Upper lobe of left lung (tissue), 6 donors: ENCODE data around the gene SNAPC4. TPM values are rescaled to one million over a fixed set of nuclear protein-coding genes. Genes with fewer than 3 reads are reported as not detected.

Experiments used
- ATAC-seq, 2 donors: fragments of 200-7000 bp; cut with Tn5 transposase; one replicate each; pipeline ENCODE4 v1.9.1; 2022; ENCODE audit warnings: mild to moderate bottlenecking in 2 of 2, moderate library complexity in 2 of 2; ENCODE audit not compliant: low FRiP score in 2 of 2
- DNase-seq, 2 donors: peaks; one replicate each; pipeline ENCODE4 v3.0.0-alpha.2; 2019 to 2020
- H3K27ac ChIP-seq, 4 donors: fragments of 200-600 bp; sonication (generic); one replicate each; pipeline ENCODE4 v1.5.1; 2016 to 2019
- H3K27me3 ChIP-seq, 4 donors: fragments of 200-600 bp; sonication (generic); one replicate each; pipeline ENCODE4 v1.5.1; 2017 to 2019
- H3K36me3 ChIP-seq, 4 donors: fragments of 200-600 bp; sonication (generic); one replicate each; pipeline ENCODE4 v1.5.1; 2016 to 2019
- H3K4me1 ChIP-seq, 4 donors: fragments of 200-600 bp; sonication (generic); one replicate each; pipeline ENCODE4 v1.5.1; 2018 to 2019
- H3K4me3 ChIP-seq, 4 donors: fragments of 200-600 bp; sonication (generic); one replicate each; pipeline ENCODE4 v1.5.1; 2017 to 2019; ENCODE audit warnings: mild to moderate bottlenecking in 2 of 4, moderate library complexity in 1 of 4
- H3K9me3 ChIP-seq, 4 donors: fragments of 200-600 bp; sonication (generic); one replicate each; pipeline ENCODE4 v1.5.1; 2018 to 2019
- CTCF ChIP-seq, 6 experiments: fragments of 450-650 bp in 4 of 6; fragments of 200-600 bp in 2 of 6; sonication (generic) in 2 of 6; IDR thresholded peaks; one replicate each; pipeline ENCODE4 v1.5.1; 2016 to 2019; ENCODE audit warnings: antibody characterized with exemption in 6 of 6
- EP300 ChIP-seq, 4 donors: sonication (generic); formaldehyde crosslinking; IDR thresholded peaks; one replicate each; pipeline ENCODE4 v1.5.1; 2017; ENCODE audit warnings: antibody characterized with exemption in 4 of 4, control low read depth in 2 of 4
- POLR2A ChIP-seq, 4 donors: fragments of 450-650 bp; IDR thresholded peaks; one replicate each; pipeline ENCODE4 v1.5.1; 2016 to 2017; ENCODE audit warnings: antibody characterized with exemption in 4 of 4, mild to moderate bottlenecking in 2 of 4
- POLR2AphosphoS5 ChIP-seq, 2 donors: sonication (generic); formaldehyde crosslinking; IDR thresholded peaks; one replicate each; pipeline ENCODE4 v1.5.1; 2017; ENCODE audit warnings: antibody characterized with exemption in 2 of 2
- WGBS, 2 donors: methylation state at CpG; one replicate each; pipeline ENCODE4 v1.1.5; 2017 to 2018; 5-methylcytosine and 5-hydroxymethylcytosine counted together
- total RNA-seq, 6 donors: library from RNA; depleted of rRNA in 4 of 6; stranded (reverse); fragments of >200 nt in 4 of 6; gene quantifications; one replicate each; pipeline versions ENCODE4 v1.1.0 to v1.2.1, GENCODE V29; 2016 to 2021
- donor health status: DM: no; HTN: no; CAD: no; lungs with moderate emphysema.
- donor health status: DM: no; HTN: yes; CAD: no; lungs with severe emphysema.

SNAPC4 gene
- total RNA-seq, 6 donors from 2014 or later: 7.8 to 35.6 (median 13.2) TPM

GRCh38 chr9:136416427-136416826, 16.5 kb upstream of the SNAPC4 start:
- ATAC-seq (no peak), DNase-seq (no peak)
- 96 to 98% methylated on average over 8 of the region's 8 CpGs for WGBS, 2 donors
- TF ChIP-seq POLR2AphosphoS5 (IDR thresholded peaks at IDR 0.05) (no peak), POLR2A (IDR thresholded peaks at IDR 0.05) (no peak), CTCF (IDR thresholded peaks at IDR 0.05) (no peak), EP300 (IDR thresholded peaks at IDR 0.05) (no peak)
- Histone ChIP-seq H3K4me3 (no peak overlapping the region), H3K27me3 (no peaks in the 10 kb centered on the region), H3K9me3 (no peaks in the 10 kb centered on the region), H3K36me3 (peaks cover 28 to 91% (median 76%) of the 10 kb centered on the region in 4 donors), H3K4me1 (peaks cover 5 to 7% (median 6%) of the 10 kb centered on the region in 4 donors), H3K27ac (no peak overlapping the region)

- H3K27ac ChIP-seq: no peak overlapping the region
- H3K27me3 ChIP-seq: no peaks in the 10 kb centered on the region
- WGBS, 2 donors: 69 to 77% methylated on average over 9 of the region's 9 CpGs
- peaks cover 13 to 58% (median 46%) of the 10 kb centered on the region in 4 donors for H3K36me3 ChIP-seq
- ATAC-seq: no peak
- DNase-seq: no peak
- H3K4me3 ChIP-seq: no peak overlapping the region
- no peaks in the 10 kb centered on the region for H3K9me3 ChIP-seq
- TF ChIP-seq EP300 (IDR thresholded peaks at IDR 0.05) (no peak), POLR2A (IDR thresholded peaks at IDR 0.05) (no peak), CTCF (IDR thresholded peaks at IDR 0.05) (no peak), POLR2AphosphoS5 (IDR thresholded peaks at IDR 0.05) (no peak)
- peaks cover 20 to 31% (median 23%) of the 10 kb centered on the region in 4 donors for H3K4me1 ChIP-seq
Measured at GRCh38 chr9:136412962-136413361, 13.0 kb upstream of the SNAPC4 start.

GRCh38 chr9:136411378-136411777, 11.4 kb upstream of the SNAPC4 start:
- peaks cover 20 to 31% (median 23%) of the 10 kb centered on the region in 4 donors for H3K4me1 ChIP-seq
- H3K9me3 ChIP-seq: no peaks in the 10 kb centered on the region
- H3K27me3 ChIP-seq: no peaks in the 10 kb centered on the region
- ATAC-seq (no peak), DNase-seq (no peak)
- peak overlapping the region in 1 of 4 donors; percentile 88 for H3K27ac ChIP-seq
- peak overlapping the region; percentile 61 to 97 (median 92) for H3K4me3 ChIP-seq
- TF ChIP-seq POLR2AphosphoS5 (IDR thresholded peaks at IDR 0.05) (no peak), EP300 (IDR thresholded peaks at IDR 0.05) (no peak), CTCF (IDR thresholded peaks at IDR 0.05) (no peak), POLR2A (IDR thresholded peaks at IDR 0.05) (no peak)
- peaks cover 11 to 56% (median 42%) of the 10 kb centered on the region in 4 donors for H3K36me3 ChIP-seq
- WGBS, 2 donors: 28 to 37% methylated on average over 4 of the region's 4 CpGs

GRCh38 chr9:136410500-136411287, 10.7 kb upstream of the SNAPC4 start, which contains the start of the genes ENTR1 and PMPCA:
TSS of gene ENTR1 (minus strand) at chr9:136410614. CDS start at chr9:136410397, 217 bp downstream.
TSS of gene PMPCA (plus strand) at chr9:136410658. CDS start at chr9:136410669, 11 bp downstream.
- Histone ChIP-seq H3K4me1 (peaks cover 20 to 31% (median 23%) of the 10 kb centered on the region in 4 donors), H3K27me3 (no peaks in the 10 kb centered on the region), H3K9me3 (no peaks in the 10 kb centered on the region), H3K27ac (peak within 1 kb of the TSS; percentile 83 to 91 (median 88)), H3K4me3 (peak within 1 kb of the TSS; percentile 61 to 97 (median 92)), H3K36me3 (peaks cover 11 to 54% (median 40%) of the 10 kb centered on the region in 4 donors)
- no peak for TF ChIP-seq CTCF (IDR thresholded peaks at IDR 0.05)
- TF ChIP-seq POLR2A (IDR thresholded peaks at IDR 0.05): peak in 3 of 4 donors; percentile 49 to 93 (median 74)
- peak; percentile 99 for TF ChIP-seq POLR2AphosphoS5 (IDR thresholded peaks at IDR 0.05)
- peak in 1 of 4 donors; percentile 87 for TF ChIP-seq EP300 (IDR thresholded peaks at IDR 0.05)
- WGBS, 2 donors: 0 to 1% methylated on average over 15 to 49 of the region's 83 CpGs
- peak; percentile 82 to 96 for ATAC-seq
- DNase-seq: peak; percentile 92 to 99
